GM15510 (cell line): ENCODE data around the gene NCK2.

Experiments used
- POLR2A ChIP-seq: IDR thresholded peaks from 3 replicates; pipeline ENCODE4 v1.6.1; 2011; ENCODE audit warnings: borderline replicate concordance; ENCODE audit not compliant: insufficient read length; ENCODE audit errors: extremely low read depth

NCK2 gene

DNA sequence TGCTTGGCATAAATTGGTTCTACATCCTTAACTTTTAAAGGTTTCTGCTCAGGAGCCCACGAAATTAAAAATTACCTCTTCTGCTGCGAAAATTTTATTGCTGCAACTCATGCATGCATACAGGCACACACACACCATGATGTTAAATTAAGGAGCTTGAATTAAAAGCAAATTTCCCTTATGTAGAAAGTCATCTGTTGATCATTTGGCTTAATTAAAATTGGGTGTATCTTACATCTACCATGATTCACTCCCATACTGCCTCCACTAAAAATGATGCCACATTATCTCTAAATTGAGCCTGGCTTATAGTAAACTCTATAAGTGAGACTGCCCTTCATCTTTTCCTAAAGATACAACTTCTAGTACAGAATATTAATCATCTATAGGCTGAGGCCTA is 145.4 kb downstream of the NCK2 start:
- no peak for TF ChIP-seq POLR2A

DNA sequence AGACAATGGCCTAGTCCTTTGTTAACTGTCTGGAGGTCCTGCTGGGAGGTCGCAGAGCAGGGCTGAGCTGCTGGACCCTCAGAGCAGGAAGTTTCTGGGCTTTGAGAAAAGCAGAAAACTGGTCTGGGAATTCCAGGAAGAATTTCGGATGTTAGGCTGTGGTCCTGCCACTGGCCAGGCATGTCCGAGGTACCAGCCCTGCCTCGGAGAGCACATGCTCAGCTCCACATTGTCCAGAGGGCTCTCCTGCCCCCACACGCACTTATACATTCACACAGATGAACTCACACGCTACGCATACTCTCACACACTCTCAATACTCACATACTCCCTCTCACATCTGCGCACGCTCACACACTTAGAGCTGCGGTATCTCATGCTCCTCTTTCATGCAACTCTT is 146.1 kb downstream of the NCK2 start:
- TF ChIP-seq POLR2A = no peak

DNA sequence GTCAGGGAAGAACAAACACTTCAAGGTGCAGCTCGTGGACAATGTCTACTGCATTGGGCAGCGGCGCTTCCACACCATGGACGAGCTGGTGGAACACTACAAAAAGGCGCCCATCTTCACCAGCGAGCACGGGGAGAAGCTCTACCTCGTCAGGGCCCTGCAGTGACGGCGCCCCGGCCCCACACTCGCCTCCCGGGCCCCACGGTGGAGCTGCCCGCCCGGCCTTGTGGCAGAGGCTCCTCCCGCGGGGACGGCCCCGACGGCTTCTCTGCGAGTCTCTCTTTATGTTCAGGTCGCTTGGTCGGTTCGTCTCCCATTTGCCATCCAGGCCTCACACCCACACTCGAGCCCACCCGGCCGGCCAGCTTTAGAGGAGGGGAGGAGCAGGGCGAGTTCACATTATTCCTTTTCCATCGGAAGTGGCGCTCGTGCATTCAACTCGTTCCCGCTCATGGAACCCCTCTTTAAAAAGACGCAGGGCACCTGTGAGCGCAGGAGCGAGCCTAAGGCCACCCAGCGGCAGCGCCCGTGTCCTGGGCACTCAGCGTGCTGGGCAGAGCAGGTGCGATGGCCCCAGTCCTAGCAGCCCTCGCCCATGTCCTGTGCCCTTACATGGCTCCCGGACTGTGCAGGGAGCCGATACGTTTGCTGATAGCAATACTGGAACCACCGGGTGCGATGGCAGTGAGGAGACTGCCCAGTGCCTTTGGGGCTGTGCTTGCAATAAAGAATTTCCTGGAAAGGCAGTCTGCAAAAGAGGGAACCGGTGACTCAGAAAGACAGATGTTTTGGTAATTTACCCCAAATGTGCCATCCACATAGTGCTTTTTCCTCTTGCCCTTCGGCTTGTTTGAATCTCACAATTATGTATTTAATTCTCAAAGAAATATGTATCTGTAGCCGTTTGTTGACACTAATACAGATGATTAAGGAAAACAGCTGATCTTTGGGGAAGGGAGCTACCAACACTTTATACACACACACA is 148.6 kb downstream of the NCK2 start:
- TF ChIP-seq POLR2A = no peak

DNA sequence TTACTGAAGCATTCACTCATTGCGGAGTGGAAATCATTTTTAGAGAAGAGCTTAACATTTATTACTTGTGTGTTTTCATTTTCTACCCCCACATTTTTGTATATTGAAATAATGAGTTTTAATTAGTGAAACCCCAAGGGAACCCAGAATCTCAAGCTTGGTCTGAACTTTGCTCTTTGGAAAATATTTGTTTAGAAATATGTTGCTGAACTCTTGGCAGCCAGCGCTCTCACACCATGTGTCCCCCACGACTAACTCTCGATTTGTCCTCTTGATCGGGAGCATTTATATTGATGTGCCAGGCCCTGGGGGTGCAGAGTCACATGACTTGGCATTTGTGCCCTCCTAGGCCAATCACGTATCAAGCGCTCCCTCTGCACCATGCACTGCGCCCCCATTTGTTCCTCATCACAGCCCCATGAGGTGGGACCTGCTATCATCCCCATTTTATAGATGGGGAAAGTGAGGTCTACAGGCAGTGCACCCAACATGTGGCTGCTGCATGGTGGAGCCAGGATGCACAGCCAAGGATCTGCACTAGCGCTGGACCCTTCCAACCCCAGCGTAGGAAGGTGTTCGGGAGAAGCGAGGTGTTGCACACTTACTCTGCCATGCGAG is 149.7 kb downstream of the NCK2 start:
- TF ChIP-seq POLR2A = no peak

DNA sequence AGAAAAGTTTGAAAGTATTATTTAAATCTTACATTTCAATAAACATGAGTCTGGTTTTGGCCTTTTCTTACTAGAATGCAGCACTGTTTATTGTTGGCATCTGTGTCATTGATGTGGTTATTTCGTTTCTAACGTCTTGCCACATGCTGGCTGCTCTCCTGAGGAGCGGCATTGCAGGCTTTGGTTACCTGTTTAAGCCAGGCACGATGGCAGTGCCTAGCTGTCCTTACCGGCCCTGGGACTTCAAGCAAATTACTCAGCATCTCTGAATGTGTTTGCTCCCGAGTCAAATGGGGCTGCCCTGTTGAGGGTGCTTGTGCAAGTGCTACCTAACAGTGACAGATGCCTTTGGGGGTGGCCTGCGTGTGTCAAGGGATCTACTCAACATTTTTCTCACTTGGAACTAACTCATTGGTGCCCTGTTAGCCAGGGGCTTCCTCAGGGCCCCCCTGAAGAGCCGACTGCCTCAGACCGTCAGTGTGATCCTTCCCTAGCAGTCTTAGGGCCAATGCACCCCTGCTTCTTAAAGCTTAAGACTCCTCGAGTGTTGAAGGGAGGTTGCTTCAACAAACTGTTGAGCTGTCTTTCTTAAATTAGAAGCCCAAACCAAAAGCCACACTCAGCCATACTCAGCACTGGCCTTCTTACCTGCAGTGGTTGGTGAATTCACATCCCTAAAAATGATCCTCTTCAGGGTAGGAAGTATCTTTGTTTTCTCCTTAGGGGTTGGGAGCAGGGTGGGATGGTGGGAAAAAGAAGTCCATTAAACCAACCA is 151.5 kb downstream of the NCK2 start:
- no peak for TF ChIP-seq POLR2A

DNA sequence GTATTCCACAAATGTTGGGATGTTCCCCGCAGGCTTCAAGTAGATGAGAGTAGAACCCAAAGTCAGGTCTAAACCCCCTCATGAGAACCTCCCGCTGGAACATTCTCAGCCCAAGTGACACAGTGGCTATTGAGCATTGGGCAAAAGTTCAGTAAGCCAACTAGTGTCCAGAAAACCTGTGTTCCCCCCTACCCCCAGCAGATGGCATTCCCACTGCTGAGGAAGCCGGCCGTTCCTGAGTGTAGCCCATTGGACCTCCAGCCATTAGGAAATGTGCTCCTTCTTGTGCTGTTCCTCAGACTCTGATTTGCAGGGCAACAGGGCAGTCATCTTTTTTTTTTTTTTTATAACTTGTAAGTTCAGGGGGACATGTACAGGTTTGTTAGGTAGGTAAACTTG is 152.1 kb downstream of the NCK2 start:
- TF ChIP-seq POLR2A = no peak

DNA sequence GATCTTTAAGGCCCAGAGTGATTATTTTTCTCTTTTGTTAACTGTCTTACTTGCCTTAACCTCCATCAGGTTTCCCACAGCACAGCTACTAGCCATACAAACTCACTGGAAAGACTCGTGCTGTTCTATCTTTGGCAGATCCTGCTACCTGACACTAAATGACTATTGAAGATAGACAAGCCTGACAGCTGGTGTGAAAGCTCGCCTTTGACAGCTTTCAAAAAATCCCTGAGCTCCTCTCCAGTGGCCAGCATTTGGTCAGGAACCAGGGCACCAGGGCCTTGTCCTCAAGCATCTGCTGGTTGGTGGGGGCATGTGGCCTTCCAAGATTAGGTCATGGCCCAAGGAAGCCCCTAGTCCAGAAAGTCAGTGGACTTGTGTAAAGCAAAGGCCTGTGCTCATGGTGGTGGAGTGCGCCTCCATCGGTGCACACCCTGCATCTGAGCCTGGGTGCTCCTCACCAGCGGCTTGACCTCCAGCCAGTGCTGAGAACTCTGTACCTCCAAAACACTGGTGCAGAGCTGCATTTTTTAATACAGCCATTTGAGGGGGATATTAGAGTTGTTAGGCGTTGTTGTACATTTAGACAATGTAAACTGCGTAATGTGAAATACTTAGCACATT is 158.5 kb downstream of the NCK2 start:
- TF ChIP-seq POLR2A = no peak

DNA sequence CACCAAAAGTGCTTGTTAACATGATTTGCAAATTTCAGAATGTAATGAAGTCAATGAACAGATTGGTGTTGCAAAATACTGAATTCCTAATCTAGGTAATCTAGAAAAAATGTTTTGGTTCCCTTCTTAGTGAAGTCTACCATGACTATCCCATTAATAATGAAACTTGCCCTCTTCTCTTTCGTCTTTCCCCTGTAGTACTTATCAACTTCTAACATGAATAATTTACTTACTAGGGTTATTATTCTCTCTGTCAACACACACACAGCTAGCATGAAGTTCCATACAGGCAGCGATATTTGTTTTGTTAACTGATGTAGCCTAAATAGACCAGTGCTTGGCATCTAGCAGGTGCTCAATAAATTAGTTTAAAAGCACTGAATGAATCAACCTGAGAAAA is 160.2 kb downstream of the NCK2 start:
- TF ChIP-seq POLR2A = no peak

DNA sequence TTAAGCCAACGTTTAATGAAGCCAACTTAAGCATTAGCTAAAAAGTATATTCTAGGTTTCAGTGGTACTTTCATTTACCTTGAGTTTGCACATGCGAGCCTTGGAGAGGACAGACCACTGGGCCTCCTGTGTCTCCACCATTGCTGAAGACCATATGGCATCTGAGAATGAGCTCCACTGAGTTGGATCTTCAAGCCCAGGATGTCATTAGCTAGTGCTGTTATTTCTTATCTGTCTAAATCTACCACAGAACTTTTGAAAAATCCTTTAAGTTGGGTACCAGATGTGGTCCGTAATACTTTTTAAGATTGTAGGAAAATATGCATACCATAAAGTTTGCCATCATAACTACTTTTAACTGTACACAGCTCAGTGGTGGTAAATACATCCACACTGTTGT is 161.8 kb downstream of the NCK2 start:
- no peak for TF ChIP-seq POLR2A

DNA sequence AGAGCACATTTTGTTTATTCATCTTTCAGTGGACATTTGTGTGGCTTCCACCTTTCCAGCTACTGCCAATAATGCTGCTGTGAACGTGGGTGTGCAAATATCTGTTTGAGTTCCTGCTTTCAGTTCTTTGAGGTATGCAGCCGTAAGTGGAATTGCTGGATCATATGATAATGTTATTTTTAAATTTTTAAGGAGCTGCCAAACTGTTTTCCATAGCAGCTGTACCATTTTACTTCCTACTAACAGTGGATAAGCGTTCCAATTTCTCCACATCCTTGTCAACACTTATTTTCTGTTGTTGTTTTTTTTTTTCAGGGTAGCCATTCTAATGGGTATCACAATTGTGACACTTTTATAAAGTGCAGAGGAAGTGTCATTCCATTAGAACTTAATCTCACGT is 162.5 kb downstream of the NCK2 start:
- TF ChIP-seq POLR2A = no peak

DNA sequence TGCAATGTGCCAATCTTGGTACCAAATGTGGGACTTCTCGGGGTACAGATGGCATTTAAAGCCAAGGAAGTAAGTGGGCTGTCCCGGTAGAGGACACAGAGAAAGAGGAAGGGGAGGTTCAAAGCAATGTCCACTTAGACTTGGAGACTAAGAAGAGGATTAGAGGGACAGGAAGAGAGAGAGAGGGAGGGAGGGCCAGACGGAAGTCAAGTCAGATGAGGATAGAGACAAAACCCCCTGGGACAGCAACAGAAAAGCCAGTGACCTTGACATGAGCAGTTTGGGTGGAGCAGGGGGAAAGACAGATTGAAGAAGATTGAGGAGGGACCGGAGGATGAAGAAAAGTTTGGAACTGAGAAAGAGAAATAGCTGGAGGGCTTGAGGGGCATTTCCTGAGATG is 164.5 kb downstream of the NCK2 start:
- TF ChIP-seq POLR2A = no peak

DNA sequence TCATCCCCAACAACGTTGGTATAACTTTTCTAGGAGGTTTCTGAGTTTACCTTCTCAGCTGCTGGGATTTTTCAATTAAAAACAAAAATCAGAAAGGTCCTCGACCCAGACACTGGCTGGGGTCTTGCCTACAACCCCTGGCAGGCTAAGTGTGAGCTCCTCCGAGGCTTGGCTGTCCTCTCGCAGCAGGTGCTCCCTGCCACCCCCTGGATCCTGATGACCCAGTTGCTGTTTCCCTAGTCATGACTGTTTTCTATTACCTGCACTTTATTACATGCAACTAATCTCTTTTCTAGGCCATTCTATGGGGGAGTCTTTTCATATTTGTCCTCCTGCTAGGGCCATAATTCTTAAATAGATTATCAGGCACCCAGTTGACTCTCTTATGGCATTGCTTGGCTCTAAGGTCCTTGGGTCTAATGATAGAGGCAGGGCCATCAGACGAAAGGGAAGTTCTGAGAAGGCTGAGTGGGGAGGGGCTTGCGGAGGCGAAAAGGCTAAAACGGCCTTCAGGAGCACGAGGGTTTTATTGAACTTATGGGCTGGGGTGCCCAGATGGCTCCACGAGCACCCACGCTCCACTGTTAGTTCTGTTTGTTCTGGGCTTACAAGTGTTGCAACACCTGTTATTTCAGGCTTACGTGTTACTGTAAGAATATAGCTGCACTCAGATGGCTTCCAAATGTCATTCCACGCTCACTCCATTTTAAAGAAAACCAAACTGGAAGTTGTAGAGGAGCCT is 166.0 kb downstream of the NCK2 start:
- TF ChIP-seq POLR2A = no peak

DNA sequence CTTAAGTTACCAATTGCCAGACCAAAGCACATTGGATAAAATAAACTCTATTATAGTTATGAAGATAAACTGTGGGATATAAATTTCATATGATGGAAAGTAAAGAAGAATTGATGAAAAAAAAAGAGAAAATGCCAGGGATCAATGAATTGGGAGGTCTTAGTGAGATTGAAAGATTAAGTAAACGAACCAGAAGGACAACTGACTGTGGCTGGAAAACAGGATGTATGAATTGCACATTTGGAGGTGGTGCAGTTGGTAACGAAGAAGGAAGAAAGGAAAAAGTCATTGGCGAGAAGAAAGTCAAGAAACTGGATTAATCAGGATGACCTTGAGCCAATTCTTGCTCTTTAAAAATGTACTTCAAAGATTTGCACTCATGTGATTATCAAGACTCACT is 166.7 kb downstream of the NCK2 start:
- TF ChIP-seq POLR2A = no peak

DNA sequence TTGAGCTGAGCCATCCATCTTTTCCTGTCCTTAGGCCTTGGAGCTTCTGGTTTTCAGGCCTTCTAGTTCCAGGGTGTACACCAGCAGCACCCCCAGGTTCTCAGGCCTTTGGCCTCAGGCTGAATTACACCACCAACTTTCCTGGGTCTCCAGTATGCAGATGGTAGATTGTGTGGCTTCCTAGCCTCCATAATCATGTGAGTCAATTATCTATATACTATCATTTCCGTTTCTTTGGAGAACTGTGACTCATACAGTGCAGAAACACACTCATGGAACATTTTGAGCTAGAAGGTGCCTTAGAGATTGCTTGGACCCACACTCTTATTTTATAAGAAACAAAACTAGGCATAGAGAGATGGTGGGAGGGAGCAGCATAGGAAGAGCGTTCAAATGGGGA is 167.4 kb downstream of the NCK2 start:
- no peak for TF ChIP-seq POLR2A
